MG63 (cell line): Measurements from ENCODE around the gene P2RY13. TPM values are rescaled to one million over a fixed set of nuclear protein-coding genes. Genes with fewer than 3 reads are reported as not detected.

Experiments
- DNase-seq: peaks from one replicate; pipeline ENCODE4 v3.0.0-alpha.2; 2020
- H3K27me3 ChIP-seq: fragments of 250-450 bp; sonication (Bioruptor Pico); 2 replicates; pipeline ENCODE4 v1.5.1; 2020; ENCODE audit warnings: mild to moderate bottlenecking, moderate library complexity
- H3K36me3 ChIP-seq: fragments of 250-450 bp; sonication (Bioruptor Pico); 2 replicates; pipeline ENCODE4 v1.5.1; 2020; ENCODE audit warnings: mild to moderate bottlenecking, moderate library complexity
- H3K4me3 ChIP-seq: fragments of 250-450 bp; sonication (Bioruptor Pico); 2 replicates; pipeline ENCODE4 v1.5.1; 2020; ENCODE audit warnings: mild to moderate bottlenecking, moderate library complexity
- H3K9me3 ChIP-seq: fragments of 250-450 bp; sonication (Bioruptor Pico); 2 replicates; pipeline ENCODE4 v1.5.1; 2020; ENCODE audit warnings: mild to moderate bottlenecking, moderate library complexity
- total RNA-seq: library from RNA; depleted of rRNA; stranded (reverse); fragments of >200 nt; shearing (Covaris generic); gene quantifications from 2 replicates; pipeline ENCODE4 v1.2.3, GENCODE V29; 2014; ENCODE audit warnings: low replicate concordance

Gene P2RY13
- total RNA-seq, 1 experiment from 2014 or later = not detected

GRCh38 chr3:151330379-151330778 is 1.0 kb upstream of the P2RY13 start:
- no peaks in the 10 kb centered on the region for H3K36me3 ChIP-seq
- no peaks in the 10 kb centered on the region for H3K9me3 ChIP-seq
- H3K4me3 ChIP-seq = no peak overlapping the region
- no peaks in the 10 kb centered on the region for H3K27me3 ChIP-seq
- no peak for DNase-seq

- Histone ChIP-seq H3K9me3 (no peaks in the 10 kb centered on the region), H3K36me3 (no peaks in the 10 kb centered on the region), H3K27me3 (no peaks in the 10 kb centered on the region), H3K4me3 (no peak overlapping the region)
- DNase-seq = no peak
Measured at GRCh38 chr3:151328298-151328995, 902 bp downstream of the P2RY13 start.

GRCh38 chr3:151327571-151328198 is 1.7 kb downstream of the P2RY13 start:
- H3K4me3 ChIP-seq = no peak overlapping the region
- DNase-seq = no peak
- H3K27me3 ChIP-seq = no peaks in the 10 kb centered on the region

GRCh38 chr3:151322511-151322910 is 6.8 kb downstream of the P2RY13 start:
- no peaks in the 10 kb centered on the region for H3K36me3 ChIP-seq
- no peak for DNase-seq
- H3K4me3 ChIP-seq = no peak overlapping the region
- H3K27me3 ChIP-seq = no peaks in the 10 kb centered on the region
- no peaks in the 10 kb centered on the region for H3K9me3 ChIP-seq

More at GRCh38 chr3:151327571-151328198, 1.7 kb downstream of the P2RY13 start:
- no peaks in the 10 kb centered on the region for H3K9me3 ChIP-seq
- no peaks in the 10 kb centered on the region for H3K36me3 ChIP-seq

GRCh38 chr3:151321526-151321925 is 7.8 kb downstream of the P2RY13 start:
- H3K27me3 ChIP-seq = no peaks in the 10 kb centered on the region
- DNase-seq = no peak
- H3K36me3 ChIP-seq = no peaks in the 10 kb centered on the region
- no peaks in the 10 kb centered on the region for H3K9me3 ChIP-seq
- H3K4me3 ChIP-seq = no peak overlapping the region

- Histone ChIP-seq H3K4me3 (no peak overlapping the region), H3K36me3 (no peaks in the 10 kb centered on the region), H3K27me3 (no peaks in the 10 kb centered on the region), H3K9me3 (no peaks in the 10 kb centered on the region)
- no peak for DNase-seq
Measured at GRCh38 chr3:151320131-151320530, 9.2 kb downstream of the P2RY13 start.

- DNase-seq = no peak
- Histone ChIP-seq H3K4me3 (no peak overlapping the region), H3K27me3 (no peaks in the 10 kb centered on the region), H3K36me3 (no peaks in the 10 kb centered on the region), H3K9me3 (no peaks in the 10 kb centered on the region)
Measured at GRCh38 chr3:151319628-151320027, 9.7 kb downstream of the P2RY13 start.

- Histone ChIP-seq H3K9me3 (peaks cover 1% of the 10 kb centered on the region; the same call in 1 of the 2 replicates), H3K27me3 (no peaks in the 10 kb centered on the region), H3K4me3 (no peak overlapping the region), H3K36me3 (no peaks in the 10 kb centered on the region)
- no peak for DNase-seq
Measured at GRCh38 chr3:151318991-151319390, 10.4 kb downstream of the P2RY13 start.

GRCh38 chr3:151318313-151318712 is 11.0 kb downstream of the P2RY13 start:
- H3K4me3 ChIP-seq = no peak overlapping the region
- H3K36me3 ChIP-seq = no peaks in the 10 kb centered on the region
- no peak for DNase-seq
- peaks cover 2% of the 10 kb centered on the region; the same call in 1 of the 2 replicates for H3K9me3 ChIP-seq
- H3K27me3 ChIP-seq = no peaks in the 10 kb centered on the region

GRCh38 chr3:151316267-151316991 is 12.9 kb downstream of the P2RY13 start, which contains the start of gene GPR87:
Gene GPR87 (minus strand): TSS chr3:151316820. CDS start chr3:151300100, 16,720 bp downstream.
- H3K4me3 ChIP-seq = no peak within 1 kb of the TSS
- no peaks in the 10 kb centered on the region for H3K36me3 ChIP-seq
- no peaks in the 10 kb centered on the region for H3K27me3 ChIP-seq
- DNase-seq = peak; percentile 11
- H3K9me3 ChIP-seq = peaks cover 2% of the 10 kb centered on the region; the same call in 1 of the 2 replicates

- no peak for DNase-seq
- Histone ChIP-seq H3K36me3 (no peaks in the 10 kb centered on the region), H3K27me3 (no peaks in the 10 kb centered on the region), H3K9me3 (peaks cover 2% of the 10 kb centered on the region; the same call in 1 of the 2 replicates), H3K4me3 (no peak overlapping the region)
Measured at GRCh38 chr3:151315846-151316245, 13.5 kb downstream of the P2RY13 start.

GRCh38 chr3:151315136-151315535 is 14.2 kb downstream of the P2RY13 start:
- H3K36me3 ChIP-seq = no peaks in the 10 kb centered on the region
- H3K4me3 ChIP-seq = no peak overlapping the region
- H3K9me3 ChIP-seq = peaks cover 2% of the 10 kb centered on the region; the same call in 1 of the 2 replicates
- no peak for DNase-seq
- no peaks in the 10 kb centered on the region for H3K27me3 ChIP-seq

- DNase-seq = no peak
- Histone ChIP-seq H3K36me3 (no peaks in the 10 kb centered on the region), H3K27me3 (no peaks in the 10 kb centered on the region)
Measured at GRCh38 chr3:151314593-151314992, 14.8 kb downstream of the P2RY13 start.

GRCh38 chr3:151314137-151314536 is 15.2 kb downstream of the P2RY13 start:
- DNase-seq = no peak
- H3K9me3 ChIP-seq = peaks cover 2% of the 10 kb centered on the region; the same call in 1 of the 2 replicates
- no peak overlapping the region for H3K4me3 ChIP-seq
- no peaks in the 10 kb centered on the region for H3K27me3 ChIP-seq
- H3K36me3 ChIP-seq = no peaks in the 10 kb centered on the region

More at GRCh38 chr3:151314593-151314992, 14.8 kb downstream of the P2RY13 start:
- Histone ChIP-seq H3K4me3 (no peak overlapping the region), H3K9me3 (peaks cover 2% of the 10 kb centered on the region; the same call in 1 of the 2 replicates)

GRCh38 chr3:151312972-151313371 is 16.4 kb downstream of the P2RY13 start:
- no peak for DNase-seq
- no peaks in the 10 kb centered on the region for H3K36me3 ChIP-seq
- no peaks in the 10 kb centered on the region for H3K27me3 ChIP-seq
- no peak overlapping the region for H3K4me3 ChIP-seq
- H3K9me3 ChIP-seq = peaks cover 2% of the 10 kb centered on the region; the same call in 1 of the 2 replicates

- H3K4me3 ChIP-seq = no peak overlapping the region
- no peaks in the 10 kb centered on the region for H3K36me3 ChIP-seq
- peaks cover 2% of the 10 kb centered on the region; the same call in 1 of the 2 replicates for H3K9me3 ChIP-seq
- DNase-seq = no peak
- no peaks in the 10 kb centered on the region for H3K27me3 ChIP-seq
Measured at GRCh38 chr3:151309566-151309965, 19.8 kb downstream of the P2RY13 start.
